ENCODE data around the gene CFAP161. TPM values are rescaled to one million over a fixed set of nuclear protein-coding genes. Genes with fewer than 3 reads are reported as not detected.

Gene CFAP161
- total RNA-seq, 1 donor from 2014 or later = 0.24 TPM

GRCh38 chr15:81182031-81182755, 48.1 kb downstream of the CFAP161 start:
- no peak for DNase-seq (ENCODE audit: low read depth)

- DNase-seq (ENCODE audit: low read depth) = no peak
Measured at GRCh38 chr15:81182756-81183438, 48.8 kb downstream of the CFAP161 start.

GRCh38 chr15:81183439-81183775, 49.3 kb downstream of the CFAP161 start:
- DNase-seq (ENCODE audit: low read depth) = no peak

GRCh38 chr15:81184188-81184587, 50.1 kb downstream of the CFAP161 start:
- peak; percentile 23 for DNase-seq (ENCODE audit: low read depth)

GRCh38 chr15:81185631-81186295, 51.7 kb downstream of the CFAP161 start:
- DNase-seq (ENCODE audit: low read depth) = no peak

- no peak for DNase-seq (ENCODE audit: low read depth)
Measured at GRCh38 chr15:81188354-81188753, 54.3 kb downstream of the CFAP161 start.

GRCh38 chr15:81189583-81190283, 55.7 kb downstream of the CFAP161 start:
- peak; percentile 76 for DNase-seq (ENCODE audit: low read depth)

- no peak for DNase-seq (ENCODE audit: low read depth)
Measured at GRCh38 chr15:81190922-81191507, 56.9 kb downstream of the CFAP161 start.

GRCh38 chr15:81191701-81192100, 57.6 kb downstream of the CFAP161 start:
- no peak for DNase-seq (ENCODE audit: low read depth)

- no peak for DNase-seq (ENCODE audit: low read depth)
Measured at GRCh38 chr15:81194723-81195122, 60.7 kb downstream of the CFAP161 start.

GRCh38 chr15:81195339-81195864, 61.3 kb downstream of the CFAP161 start:
- no peak for DNase-seq (ENCODE audit: low read depth)

- no peak for DNase-seq (ENCODE audit: low read depth)
Measured at GRCh38 chr15:81196576-81197254, 62.6 kb downstream of the CFAP161 start, which contains the start of gene IL16. Gene IL16 (plus strand): TSS chr15:81196879. CDS start chr15:81225400, 28,521 bp downstream.

- no peak for DNase-seq (ENCODE audit: low read depth)
Measured at GRCh38 chr15:81197255-81197630, 63.2 kb downstream of the CFAP161 start.

GRCh38 chr15:81197688-81198281, 63.7 kb downstream of the CFAP161 start:
- no peak for DNase-seq (ENCODE audit: low read depth)

Other genes starting within 250 kb of the CFAP161 start
- 17.5 and 26.3 TPM in 2 replicates for gene MESD, start 144.5 kb upstream of the CFAP161 start, total RNA-seq
- 20.9 and 24.7 TPM in 2 replicates for gene TLNRD1, start 133.3 kb upstream of the CFAP161 start, total RNA-seq
- gene IL16, start 62.6 kb downstream of the CFAP161 start, total RNA-seq = 0.16 and 0.32 TPM in 2 replicates
- 4.0 and 5.2 TPM in 2 replicates for gene STARD5, start 189.9 kb downstream of the CFAP161 start, total RNA-seq
- not detected in 2 replicates for gene TMC3, start 239.9 kb downstream of the CFAP161 start, total RNA-seq

All from myocyte (in vitro differentiated cells).